NCI-H1417 (cell line): ENCODE results near the gene CCNT2.
"Not testable (repeated sequence)": the region's sequence is repeated elsewhere in the genome, so short reads cannot be mapped to it uniquely, and the experiment has no call there.

Experiments
- DNase-seq, 3 experiments: peaks; one replicate each; lab custom pipeline; 2025; lab: John Stamatoyannopoulos, UW

Gene CCNT2

GRCh38 chr2:134918526-134919340, at the start of gene CCNT2:
CCNT2 (plus strand) TSS chr2:134918822; CDS start chr2:134918855, 33 bp downstream.
- DNase-seq, result peak; percentile 93 to 99 (median 98)

- DNase-seq, result no peak
Observed at GRCh38 chr2:134869946-134870736, 48.5 kb upstream of the CCNT2 start.

- no peak for DNase-seq
Observed at GRCh38 chr2:134873152-134873551, 45.5 kb upstream of the CCNT2 start.

DNA sequence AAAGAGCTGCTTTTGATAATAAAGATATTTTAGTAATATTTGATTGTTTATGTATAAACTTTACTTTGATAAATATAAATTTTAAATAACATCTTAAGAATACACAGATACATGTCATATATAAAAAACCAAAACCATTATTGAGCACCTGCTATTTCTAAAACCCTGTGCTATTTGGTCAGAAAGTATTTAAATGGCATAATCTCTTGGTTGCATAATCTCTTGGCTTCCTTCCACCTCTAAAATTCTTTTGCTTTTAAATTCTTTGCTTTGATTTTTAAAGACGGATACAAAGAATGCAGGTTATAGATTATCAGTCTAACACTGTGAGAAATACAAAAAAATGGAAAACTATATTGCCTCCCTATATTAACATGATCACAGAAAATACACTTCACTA, 43.3 kb upstream of the CCNT2 start:
- DNase-seq, result no peak

- peak in 2 of 3 experiments; percentile 30 to 81 for DNase-seq
Observed at GRCh38 chr2:134882773-134883172, 35.8 kb upstream of the CCNT2 start.

DNA sequence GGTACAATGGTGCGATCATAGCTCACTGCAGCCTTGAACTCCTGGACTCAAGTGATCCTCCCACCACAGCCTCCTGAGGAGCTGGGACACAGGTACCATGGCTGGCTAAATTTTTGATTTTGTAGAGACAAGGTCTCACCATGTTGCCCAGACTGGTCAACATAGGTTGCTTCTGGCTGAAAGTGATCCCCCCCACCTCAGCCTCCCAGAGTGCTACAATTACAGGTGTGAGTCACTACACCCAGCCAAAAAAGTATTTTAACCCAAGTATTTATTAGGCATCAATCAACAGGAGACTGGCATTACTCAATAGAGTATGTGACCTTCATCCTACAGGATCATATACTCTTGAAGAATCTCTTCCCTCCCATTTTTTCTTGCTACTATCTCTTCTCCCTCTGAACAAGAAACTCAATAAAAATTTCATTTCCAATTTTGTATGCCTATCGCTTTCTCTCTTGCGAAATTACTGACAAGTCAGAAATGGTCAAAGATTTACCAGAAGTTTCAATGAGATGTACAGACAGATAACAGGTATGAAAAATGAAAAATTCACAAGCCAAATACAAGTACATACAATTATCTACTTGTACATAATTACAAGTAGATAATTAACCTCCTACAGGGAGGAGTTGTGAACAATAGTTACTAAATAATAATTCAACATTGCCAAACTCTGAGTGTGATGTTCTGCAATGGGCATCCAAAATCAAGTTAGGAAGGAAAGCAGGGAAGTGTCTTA, 34.9 kb upstream of the CCNT2 start:
- DNase-seq, result peak in 1 of 3 experiments; percentile 53

DNA sequence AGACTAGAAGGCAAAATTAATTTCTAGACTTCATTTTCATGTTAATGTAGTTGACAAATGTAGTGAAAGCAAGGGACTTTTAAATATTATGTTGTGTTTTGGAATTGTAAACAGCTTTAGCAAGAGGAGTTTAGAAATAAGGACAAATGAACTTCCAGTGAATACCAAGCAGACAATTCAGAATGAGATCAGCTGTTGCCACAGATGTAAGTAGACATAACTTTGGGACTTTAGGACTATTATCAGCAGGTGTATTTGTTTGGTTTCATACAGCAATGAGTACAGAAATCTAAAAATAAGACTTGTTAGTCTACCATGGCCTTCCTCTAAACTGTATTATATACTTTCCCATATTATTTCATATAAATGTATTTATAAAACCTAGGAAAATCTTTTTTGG, 34.2 kb upstream of the CCNT2 start:
- peak in 1 of 3 experiments; percentile 34 for DNase-seq

DNA sequence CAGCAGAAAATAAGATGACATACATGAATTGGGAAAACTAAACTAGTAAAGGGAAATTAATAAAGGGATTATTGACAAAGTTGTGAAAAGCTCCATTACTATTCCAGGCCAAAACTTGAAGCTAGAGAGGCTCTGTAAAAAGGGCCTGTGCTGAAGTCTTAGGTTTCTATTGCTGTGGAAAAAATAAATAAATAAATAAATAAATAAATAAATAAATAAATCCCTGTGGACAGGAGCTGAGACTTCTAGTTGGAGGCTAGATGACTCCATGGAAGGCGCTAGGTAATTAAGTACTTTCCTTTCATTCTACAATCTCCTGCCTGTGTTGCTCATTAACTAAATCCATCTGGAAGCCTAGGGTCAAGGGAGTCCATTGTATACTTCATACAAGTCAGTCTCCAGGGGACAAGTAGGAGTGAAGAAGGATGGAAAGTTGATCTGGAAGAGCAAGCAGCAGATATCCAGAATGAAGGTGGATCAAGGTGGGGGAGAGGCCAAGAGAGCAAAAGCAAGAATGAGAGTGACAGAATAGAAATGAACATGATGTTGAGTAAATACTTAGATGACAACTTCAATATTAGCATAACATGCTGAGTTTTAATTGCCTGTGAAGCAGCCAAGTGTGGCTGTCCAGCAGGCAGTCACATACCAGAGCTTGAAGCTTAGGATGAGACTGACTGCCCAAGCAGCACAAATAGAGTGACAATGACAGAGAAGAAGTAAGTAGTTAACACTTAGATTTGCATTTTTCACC, 26.2 kb upstream of the CCNT2 start:
- peak in 1 of 3 experiments; percentile 17 for DNase-seq

DNA sequence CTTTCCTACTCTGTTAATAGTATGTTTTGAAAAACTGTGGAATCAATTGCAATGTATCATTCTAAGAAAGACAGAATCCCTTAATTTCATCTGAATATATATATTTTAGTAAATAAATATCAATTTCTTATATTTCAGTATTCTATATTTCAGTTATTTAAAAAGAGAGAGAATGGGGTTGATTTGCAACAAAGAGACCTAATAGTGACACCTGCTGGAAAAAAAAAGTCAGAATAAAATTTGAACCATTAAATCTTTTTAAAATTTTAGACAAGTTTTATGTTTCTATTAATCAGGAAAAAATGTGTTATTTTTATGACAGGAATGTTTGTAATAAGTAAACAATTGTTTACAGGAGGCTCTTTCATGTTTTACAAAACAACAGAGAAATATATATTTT, 20.7 kb upstream of the CCNT2 start:
- peak in 1 of 3 experiments; percentile 44 for DNase-seq

DNA sequence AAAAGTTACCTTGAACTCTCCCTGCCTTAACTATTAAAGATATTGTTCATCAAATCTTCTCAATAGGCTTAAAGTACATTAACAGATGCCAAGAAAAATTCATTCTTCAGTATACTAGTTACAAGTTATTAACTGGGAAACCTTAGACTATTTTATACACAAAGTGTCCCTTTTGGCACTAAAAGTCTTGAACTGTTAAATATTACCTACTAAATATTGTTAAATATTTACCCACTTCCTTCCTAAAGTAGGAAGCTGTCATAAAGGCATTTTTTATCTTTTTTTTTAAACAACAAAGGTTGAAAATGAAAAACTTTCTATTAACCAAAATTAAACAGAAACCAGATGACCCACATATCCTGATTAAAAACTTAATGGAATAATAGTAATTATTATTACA, 19.4 kb upstream of the CCNT2 start:
- no peak for DNase-seq

DNA sequence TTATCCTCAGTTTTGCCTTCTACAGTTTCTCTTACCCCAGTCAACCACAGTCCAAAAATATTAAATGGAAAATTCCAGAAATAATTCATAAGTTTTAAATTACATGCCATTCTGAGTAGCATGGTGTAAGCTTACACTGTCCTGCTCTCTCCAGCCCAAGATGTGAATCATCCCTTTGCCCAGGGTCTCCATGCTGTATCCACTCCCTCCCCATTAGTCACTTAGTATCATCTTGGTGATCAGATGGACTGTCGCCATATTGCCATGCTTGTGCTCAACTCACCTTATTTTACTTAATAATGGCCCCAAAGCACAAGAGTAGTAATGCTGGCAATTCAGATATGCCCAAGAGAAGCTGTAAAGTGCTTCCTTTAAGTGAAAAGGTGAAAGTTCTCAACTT, 18.5 kb upstream of the CCNT2 start:
- DNase-seq, result no peak

DNA sequence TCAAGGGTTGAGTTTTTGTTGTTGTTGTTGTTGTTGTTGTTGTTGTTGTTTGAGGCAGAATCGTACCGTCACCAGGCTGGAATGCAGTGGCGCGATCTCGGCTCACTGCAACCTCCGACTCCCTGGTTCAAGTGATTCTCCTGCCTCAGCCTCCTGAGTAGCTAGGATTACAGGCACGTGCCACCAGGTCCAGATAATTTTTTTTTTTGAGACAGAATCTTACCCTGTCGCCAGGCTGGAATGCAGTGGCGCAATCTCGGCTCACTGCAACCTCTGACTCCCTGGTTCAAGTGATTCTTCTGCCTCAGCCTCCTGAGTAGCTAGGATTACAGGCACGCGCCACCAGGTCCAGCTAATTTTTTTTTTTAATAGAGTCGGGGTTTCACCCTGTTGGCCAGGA, 14.9 kb upstream of the CCNT2 start:
- not testable (repeated sequence) for DNase-seq

GRCh38 chr2:134905168-134905567, 13.5 kb upstream of the CCNT2 start:
- DNase-seq, result no peak

GRCh38 chr2:134906726-134907125, 11.9 kb upstream of the CCNT2 start:
- no peak for DNase-seq

GRCh38 chr2:134907441-134908116, 11.0 kb upstream of the CCNT2 start:
- DNase-seq, result not testable (repeated sequence)

GRCh38 chr2:134910763-134911399, 7.7 kb upstream of the CCNT2 start:
- DNase-seq, result no peak

DNA sequence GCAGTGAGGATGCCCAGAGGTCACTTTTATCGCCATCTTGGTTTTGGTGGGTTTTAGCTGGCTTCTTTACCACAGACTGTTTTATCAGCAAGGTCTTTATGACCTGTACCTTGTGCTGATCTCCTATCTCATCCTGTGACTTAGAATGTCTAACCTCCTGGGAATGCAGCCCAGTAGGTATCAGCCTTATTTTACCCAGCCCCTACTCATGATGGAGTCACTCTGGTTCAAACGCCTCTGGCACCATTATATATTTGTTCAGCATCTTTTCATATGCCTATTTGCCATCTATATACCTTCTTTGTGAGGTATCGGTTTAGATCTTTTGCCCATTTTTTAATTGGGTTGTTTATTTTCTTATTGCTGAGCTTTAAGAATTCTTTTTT, 7.2 kb upstream of the CCNT2 start:
- no peak for DNase-seq

- no peak for DNase-seq
Observed at GRCh38 chr2:134912361-134912760, 6.3 kb upstream of the CCNT2 start.

DNA sequence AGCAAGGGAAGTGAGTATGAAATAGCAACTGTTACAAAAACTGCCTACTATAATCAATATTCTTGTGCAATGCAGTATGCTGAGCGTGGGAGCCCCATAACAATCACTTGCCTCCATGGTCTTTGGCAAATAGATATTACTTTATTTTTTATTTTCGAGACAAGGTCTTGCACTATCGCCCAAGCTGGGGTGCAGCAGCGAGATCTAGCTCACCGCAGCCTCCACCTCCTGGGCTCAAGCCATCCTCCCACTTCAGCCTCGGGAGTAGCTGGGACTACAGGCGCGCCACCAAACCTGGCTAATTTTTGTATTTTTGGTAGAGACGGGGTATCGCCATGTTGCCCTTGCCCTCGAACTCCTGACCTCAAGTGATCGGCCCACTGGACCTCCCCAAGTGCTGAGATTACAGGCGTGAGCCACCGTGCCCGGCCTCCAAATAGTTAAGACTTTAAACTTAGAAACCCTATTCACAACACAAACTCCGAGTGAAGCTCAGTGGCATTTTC, 1.2 kb upstream of the CCNT2 start:
- peak in 2 of 3 experiments; percentile 48 to 72 for DNase-seq

DNA sequence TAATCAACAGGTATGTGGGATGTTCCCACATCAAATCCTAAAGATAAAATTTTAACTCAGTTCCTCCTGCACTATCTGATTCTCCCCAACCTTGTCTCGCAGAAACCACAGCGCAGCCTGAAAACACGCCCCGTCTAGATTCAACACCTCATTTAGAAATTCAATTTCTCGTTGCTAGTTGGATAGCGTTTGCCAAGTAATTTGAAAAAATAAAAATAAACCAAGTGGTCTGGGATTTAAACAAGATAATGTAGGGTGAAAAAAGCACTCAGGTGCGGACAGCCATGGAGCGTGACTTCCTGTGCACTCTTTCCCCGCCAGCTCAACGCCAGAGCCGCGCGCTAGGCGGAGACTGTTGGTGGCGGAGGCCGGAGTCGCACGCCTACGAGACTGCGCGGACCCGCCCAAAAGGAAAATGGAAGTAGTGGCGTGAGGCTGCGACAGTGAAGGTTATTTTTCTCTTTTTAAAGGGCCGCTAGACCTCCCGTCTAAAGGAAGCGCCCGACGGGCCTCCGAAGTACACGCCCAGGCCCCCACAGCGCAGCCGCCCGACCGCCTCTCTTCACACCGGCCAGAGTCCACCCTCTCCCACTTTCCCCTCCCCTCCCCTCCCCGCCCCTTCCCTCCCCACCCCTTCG, 615 bp upstream of the CCNT2 start:
- peak; percentile 87 to 97 (median 96) for DNase-seq
